Neural cell (in vitro differentiated cells): ENCODE measurements around the gene TOM1L1. TPM values are rescaled to one million over a fixed set of nuclear protein-coding genes. Genes with fewer than 3 reads are reported as not detected.

Source experiments
- H2AFZ ChIP-seq: fragments of 200-600, 300-800 bp; sonication (generic), shearing (Covaris generic); 2 replicates; pipeline ENCODE4 v1.6.0; 2014; ENCODE audit warnings: low read depth, mild to moderate bottlenecking, antibody characterized with exemption, low read length, moderate library complexity
- H3F3A ChIP-seq: fragments of 200-600 bp; shearing (Covaris generic); 2 replicates; pipeline ENCODE4 v1.6.1; 2016; ENCODE audit warnings: mild to moderate bottlenecking, moderate library complexity, mixed read lengths, antibody characterized with exemption, low read length; ENCODE audit not compliant: insufficient read depth, poor library complexity, severe bottlenecking
- H3K27ac ChIP-seq: fragments of 200-600, 300-800 bp; sonication (generic), shearing (Covaris generic); 2 replicates; pipeline ENCODE4 v1.5.1; 2014; ENCODE audit warnings: mild to moderate bottlenecking, low read length, moderate library complexity
- H3K27me3 ChIP-seq: fragments of 300-800, 200-600 bp; sonication (generic), shearing (Covaris generic); 2 replicates; pipeline ENCODE4 v1.6.0; 2014; ENCODE audit warnings: mild to moderate bottlenecking, low read depth, low read length, moderate library complexity; ENCODE audit not compliant: insufficient read depth
- H3K36me3 ChIP-seq: fragments of 300-800, 200-600 bp; sonication (generic), shearing (Covaris generic); 2 replicates; pipeline ENCODE4 v1.5.1; 2014; ENCODE audit warnings: mild to moderate bottlenecking, antibody characterized with exemption, low read length, moderate library complexity; ENCODE audit not compliant: insufficient read depth
- H3K4me2 ChIP-seq: fragments of 300-800, 200-600 bp; sonication (generic), shearing (Covaris generic); 2 replicates; pipeline ENCODE4 v1.6.0; 2014; ENCODE audit warnings: mild to moderate bottlenecking, low read length
- H3K4me3 ChIP-seq: fragments of 300-800, 200-600 bp; sonication (generic), shearing (Covaris generic); 2 replicates; pipeline ENCODE4 v1.5.1; 2014; ENCODE audit warnings: mild to moderate bottlenecking, low read length, moderate library complexity
- H3K79me2 ChIP-seq: fragments of 200-600 bp; shearing (Covaris generic); replicated peaks from 2 replicates; pipeline ENCODE4 v1.6.0; 2014; ENCODE audit warnings: mild to moderate bottlenecking, low read length, moderate library complexity; ENCODE audit not compliant: insufficient read depth
- H3K9ac ChIP-seq: fragments of 300-800, 200-600 bp; sonication (generic), shearing (Covaris generic); 2 replicates; pipeline ENCODE4 v1.6.1; 2016; ENCODE audit warnings: mild to moderate bottlenecking, low read length, mixed read lengths
- H3K9me2 ChIP-seq: fragments of 200-600 bp; shearing (Covaris generic); 2 replicates; pipeline ENCODE4 v1.6.1; 2016; ENCODE audit warnings: mild to moderate bottlenecking, low read length, mixed read lengths; ENCODE audit not compliant: insufficient read depth
- H3K9me3 ChIP-seq: fragments of 200-600, 300-800 bp; sonication (generic), shearing (Covaris generic); 2 replicates; pipeline ENCODE4 v1.6.1; 2016; ENCODE audit warnings: mild to moderate bottlenecking, mixed run types, low read length, moderate library complexity, mixed read lengths
- H4K20me1 ChIP-seq: fragments of 200-600 bp; shearing (Covaris generic); 2 replicates; pipeline ENCODE4 v1.6.1; 2016; ENCODE audit warnings: mild to moderate bottlenecking, mixed run types; ENCODE audit not compliant: insufficient read depth
- EP300 ChIP-seq: fragments of 450-650 bp; conservative IDR thresholded peaks from 2 replicates; pipeline ENCODE4 v1.6.1; 2014; ENCODE audit warnings: antibody characterized with exemption, mild to moderate bottlenecking, moderate library complexity; ENCODE audit not compliant: poor library complexity, severe bottlenecking
- EZH2 ChIP-seq: fragments of 200-600, 300-800 bp; shearing (Covaris generic), sonication (generic); IDR thresholded peaks from 2 replicates; pipeline ENCODE4 v1.6.1; 2014; ENCODE audit warnings: antibody characterized with exemption, low read length, borderline replicate concordance, mild to moderate bottlenecking; ENCODE audit not compliant: insufficient read depth, poor library complexity, severe bottlenecking
- MXI1 ChIP-seq: fragments of 450-650 bp; conservative IDR thresholded peaks from 2 replicates; pipeline ENCODE4 v1.6.1; 2014; ENCODE audit warnings: antibody characterized with exemption, mild to moderate bottlenecking; ENCODE audit not compliant: poor library complexity, severe bottlenecking
- POLR2AphosphoS5 ChIP-seq: IDR thresholded peaks from 2 replicates; pipeline ENCODE4 v1.6.1; 2012
- RAD21 ChIP-seq: fragments of 450-650 bp; conservative IDR thresholded peaks from 2 replicates; pipeline ENCODE4 v1.6.1; 2014; ENCODE audit warnings: antibody characterized with exemption, mild to moderate bottlenecking, moderate library complexity
- SMC3 ChIP-seq: fragments of 450-650 bp; conservative IDR thresholded peaks from 2 replicates; pipeline ENCODE4 v1.6.1; 2014; ENCODE audit warnings: antibody characterized with exemption, mild to moderate bottlenecking, moderate library complexity; ENCODE audit not compliant: poor library complexity
- TAF1 ChIP-seq: IDR thresholded peaks from 2 replicates; pipeline ENCODE4 v1.6.1; 2012; ENCODE audit warnings: low read depth
- polyA plus RNA-seq: library from polyadenylated mRNA; depleted of rRNA; stranded (reverse); fragments of >200 nt; gene quantifications from 2 replicates; pipeline ENCODE4 v1.2.3, GENCODE V29; 2014
- TF ChIP-seq, protein P1 (sequence below): IDR thresholded peaks from 2 replicates; pipeline ENCODE4 v1.6.1; 2012; ENCODE audit warnings: borderline replicate concordance
- TF ChIP-seq, protein P2 (sequence below): fragments of 450-650 bp; IDR thresholded peaks from 2 replicates; pipeline ENCODE4 v1.5.1; 2014; ENCODE audit warnings: antibody characterized with exemption, mild to moderate bottlenecking, moderate library complexity; ENCODE audit not compliant: poor library complexity, severe bottlenecking

TOM1L1 gene
- polyA plus RNA-seq, 1 donor from 2014 or later: 13.6 TPM

- H3K36me3 ChIP-seq: no peaks in the 10 kb centered on the region
These were observed 2.1 kb upstream of the TOM1L1 start for GRCh38 chr17:54898576-54898975.

GRCh38 chr17:54899201-54899600, 1.5 kb upstream of the TOM1L1 start:
- H3K4me3 ChIP-seq: no peak overlapping the region
- no peaks in the 10 kb centered on the region for H3K9me2 ChIP-seq
- H3K9me3 ChIP-seq: no peaks in the 10 kb centered on the region
- H3K27me3 ChIP-seq: no peaks in the 10 kb centered on the region
- TF ChIP-seq MXI1: no peak
- TF ChIP-seq POLR2AphosphoS5: no peak
- TF ChIP-seq RAD21: no peak
- no peak for TF ChIP-seq EZH2
- no peak for TF ChIP-seq TAF1
- TF ChIP-seq, protein P1, sequence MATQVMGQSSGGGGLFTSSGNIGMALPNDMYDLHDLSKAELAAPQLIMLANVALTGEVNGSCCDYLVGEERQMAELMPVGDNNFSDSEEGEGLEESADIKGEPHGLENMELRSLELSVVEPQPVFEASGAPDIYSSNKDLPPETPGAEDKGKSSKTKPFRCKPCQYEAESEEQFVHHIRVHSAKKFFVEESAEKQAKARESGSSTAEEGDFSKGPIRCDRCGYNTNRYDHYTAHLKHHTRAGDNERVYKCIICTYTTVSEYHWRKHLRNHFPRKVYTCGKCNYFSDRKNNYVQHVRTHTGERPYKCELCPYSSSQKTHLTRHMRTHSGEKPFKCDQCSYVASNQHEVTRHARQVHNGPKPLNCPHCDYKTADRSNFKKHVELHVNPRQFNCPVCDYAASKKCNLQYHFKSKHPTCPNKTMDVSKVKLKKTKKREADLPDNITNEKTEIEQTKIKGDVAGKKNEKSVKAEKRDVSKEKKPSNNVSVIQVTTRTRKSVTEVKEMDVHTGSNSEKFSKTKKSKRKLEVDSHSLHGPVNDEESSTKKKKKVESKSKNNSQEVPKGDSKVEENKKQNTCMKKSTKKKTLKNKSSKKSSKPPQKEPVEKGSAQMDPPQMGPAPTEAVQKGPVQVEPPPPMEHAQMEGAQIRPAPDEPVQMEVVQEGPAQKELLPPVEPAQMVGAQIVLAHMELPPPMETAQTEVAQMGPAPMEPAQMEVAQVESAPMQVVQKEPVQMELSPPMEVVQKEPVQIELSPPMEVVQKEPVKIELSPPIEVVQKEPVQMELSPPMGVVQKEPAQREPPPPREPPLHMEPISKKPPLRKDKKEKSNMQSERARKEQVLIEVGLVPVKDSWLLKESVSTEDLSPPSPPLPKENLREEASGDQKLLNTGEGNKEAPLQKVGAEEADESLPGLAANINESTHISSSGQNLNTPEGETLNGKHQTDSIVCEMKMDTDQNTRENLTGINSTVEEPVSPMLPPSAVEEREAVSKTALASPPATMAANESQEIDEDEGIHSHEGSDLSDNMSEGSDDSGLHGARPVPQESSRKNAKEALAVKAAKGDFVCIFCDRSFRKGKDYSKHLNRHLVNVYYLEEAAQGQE: no peak
- H3K27ac ChIP-seq: no peak overlapping the region
- H3K4me2 ChIP-seq: no peak overlapping the region
- no peaks in the 10 kb centered on the region for H3K36me3 ChIP-seq
- peaks cover 6% of the 10 kb centered on the region for H3F3A ChIP-seq
- no peak overlapping the region for H2AFZ ChIP-seq
- no peaks in the 10 kb centered on the region for H3K79me2 ChIP-seq
- H3K9ac ChIP-seq: no peak overlapping the region
- no peaks in the 10 kb centered on the region for H4K20me1 ChIP-seq

More at GRCh38 chr17:54898576-54898975, 2.1 kb upstream of the TOM1L1 start:
- H3K4me3 ChIP-seq: no peak overlapping the region
- no peaks in the 10 kb centered on the region for H3K9me3 ChIP-seq
- no peaks in the 10 kb centered on the region for H4K20me1 ChIP-seq
- no peaks in the 10 kb centered on the region for H3K79me2 ChIP-seq
- no peak overlapping the region for H3K9ac ChIP-seq
- no peaks in the 10 kb centered on the region for H3K27me3 ChIP-seq
- no peak overlapping the region for H3K4me2 ChIP-seq
- H2AFZ ChIP-seq: no peak overlapping the region
- no peak overlapping the region for H3K27ac ChIP-seq
- TF ChIP-seq SMC3: no peak
- H3F3A ChIP-seq: peaks cover 6% of the 10 kb centered on the region
- H3K9me2 ChIP-seq: no peaks in the 10 kb centered on the region

GRCh38 chr17:54899721-54900456, 763 bp upstream of the TOM1L1 start:
- no peaks in the 10 kb centered on the region for H3K9me3 ChIP-seq
- peak overlapping the region; percentile 70 for H3K4me3 ChIP-seq
- no peak overlapping the region for H3K27ac ChIP-seq
- H3K79me2 ChIP-seq: no peaks in the 10 kb centered on the region
- H3K4me2 ChIP-seq: peak overlapping the region; percentile 59
- H3K36me3 ChIP-seq: no peaks in the 10 kb centered on the region
- H3K9ac ChIP-seq: peak overlapping the region; percentile 52
- TF ChIP-seq, protein P2, sequence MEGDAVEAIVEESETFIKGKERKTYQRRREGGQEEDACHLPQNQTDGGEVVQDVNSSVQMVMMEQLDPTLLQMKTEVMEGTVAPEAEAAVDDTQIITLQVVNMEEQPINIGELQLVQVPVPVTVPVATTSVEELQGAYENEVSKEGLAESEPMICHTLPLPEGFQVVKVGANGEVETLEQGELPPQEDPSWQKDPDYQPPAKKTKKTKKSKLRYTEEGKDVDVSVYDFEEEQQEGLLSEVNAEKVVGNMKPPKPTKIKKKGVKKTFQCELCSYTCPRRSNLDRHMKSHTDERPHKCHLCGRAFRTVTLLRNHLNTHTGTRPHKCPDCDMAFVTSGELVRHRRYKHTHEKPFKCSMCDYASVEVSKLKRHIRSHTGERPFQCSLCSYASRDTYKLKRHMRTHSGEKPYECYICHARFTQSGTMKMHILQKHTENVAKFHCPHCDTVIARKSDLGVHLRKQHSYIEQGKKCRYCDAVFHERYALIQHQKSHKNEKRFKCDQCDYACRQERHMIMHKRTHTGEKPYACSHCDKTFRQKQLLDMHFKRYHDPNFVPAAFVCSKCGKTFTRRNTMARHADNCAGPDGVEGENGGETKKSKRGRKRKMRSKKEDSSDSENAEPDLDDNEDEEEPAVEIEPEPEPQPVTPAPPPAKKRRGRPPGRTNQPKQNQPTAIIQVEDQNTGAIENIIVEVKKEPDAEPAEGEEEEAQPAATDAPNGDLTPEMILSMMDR: no peak
- TF ChIP-seq TAF1 (no peak), SMC3 (no peak), EP300 (no peak)
- TF ChIP-seq, protein P1: no peak
- peak overlapping the region; percentile 56 for H2AFZ ChIP-seq
- H3F3A ChIP-seq: peaks cover 6% of the 10 kb centered on the region
- no peaks in the 10 kb centered on the region for H3K9me2 ChIP-seq
- no peaks in the 10 kb centered on the region for H3K27me3 ChIP-seq
- H4K20me1 ChIP-seq: no peaks in the 10 kb centered on the region
